Large intestine (tissue), 3 donors: Measurements from ENCODE around the gene PPP1R26. TPM values are rescaled to one million over a fixed set of nuclear protein-coding genes. Genes with fewer than 3 reads are reported as not detected.

ENCODE experiments used
- DNase-seq, 2 donors: peaks; one replicate each; pipeline versions ENCODE4 v3.0.0 to v3.0.0-alpha.2; 2013
- H3K27ac ChIP-seq: one replicate; pipeline ENCODE4 v1.5.1; 2013; ENCODE audit warnings: low read length
- H3K27me3 ChIP-seq: 2 replicates; pipeline ENCODE4 v1.6.1; 2013; ENCODE audit warnings: low read length; ENCODE audit not compliant: control insufficient read depth, insufficient read depth
- H3K36me3 ChIP-seq: 2 replicates; pipeline ENCODE4 v1.6.1; 2013; ENCODE audit warnings: low read length; ENCODE audit not compliant: control insufficient read depth, insufficient read depth
- H3K4me1 ChIP-seq: one replicate; pipeline ENCODE4 v1.6.1; 2013; ENCODE audit warnings: low read length; ENCODE audit not compliant: control insufficient read depth, insufficient read depth
- H3K4me3 ChIP-seq: one replicate; pipeline ENCODE4 v1.5.1; 2013; ENCODE audit warnings: low read length
- H3K9me3 ChIP-seq: one replicate; pipeline ENCODE4 v1.6.1; 2013; ENCODE audit warnings: mild to moderate bottlenecking, low read depth, low read length, moderate library complexity; ENCODE audit not compliant: control insufficient read depth
- WGBS: methylation state at CpG from one replicate; pipeline ENCODE4 v1.1.5; 2013; ENCODE audit warnings: low lambda C conversion rate; ENCODE audit not compliant: insufficient coverage; 5-methylcytosine and 5-hydroxymethylcytosine counted together
- polyA plus RNA-seq: library from polyadenylated mRNA; unstranded; fragments of 120-200 nt; gene quantifications from one replicate; pipeline ENCODE4 v1.2.1, GENCODE V29; 2013

PPP1R26 gene
- polyA plus RNA-seq, 1 donor: 15.3 TPM

- no peaks in the 10 kb centered on the region for H3K4me1 ChIP-seq
- DNase-seq: no peak
- no peaks in the 10 kb centered on the region for H3K27me3 ChIP-seq
- no peak overlapping the region for H3K27ac ChIP-seq
- H3K4me3 ChIP-seq: no peak overlapping the region
- WGBS: no CpG with 5 or more reads among the region's 11 CpGs
- no peaks in the 10 kb centered on the region for H3K9me3 ChIP-seq
- no peaks in the 10 kb centered on the region for H3K36me3 ChIP-seq
Observed at GRCh38 chr9:135461936-135462335, 17.6 kb upstream of the PPP1R26 start.

DNA sequence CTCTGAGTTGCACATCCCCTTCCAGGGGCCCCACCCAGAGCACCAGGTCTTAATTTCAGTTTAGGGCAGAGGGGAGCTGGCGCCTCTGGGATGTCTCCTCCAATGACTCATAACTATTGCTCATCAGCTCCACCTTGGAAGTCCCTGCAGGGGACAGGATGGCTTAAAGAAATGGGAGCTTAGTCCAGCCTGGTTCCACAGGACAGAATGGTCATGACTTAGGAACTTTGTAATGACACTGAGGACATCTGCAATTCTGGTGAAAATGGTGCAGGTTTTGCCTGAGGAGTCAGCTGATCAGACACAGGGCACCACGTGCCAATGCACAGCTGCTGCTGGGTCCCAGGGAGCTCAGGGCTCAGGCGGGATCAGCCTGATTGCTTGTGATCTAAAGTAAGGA is 16.4 kb upstream of the PPP1R26 start:
- Histone ChIP-seq H3K36me3 (no peaks in the 10 kb centered on the region), H3K27ac (no peak overlapping the region), H3K27me3 (no peaks in the 10 kb centered on the region), H3K4me1 (peaks cover 2% of the 10 kb centered on the region), H3K4me3 (no peak overlapping the region), H3K9me3 (no peaks in the 10 kb centered on the region)
- WGBS: no CpG with 5 or more reads among the region's 3 CpGs
- DNase-seq: no peak

DNA sequence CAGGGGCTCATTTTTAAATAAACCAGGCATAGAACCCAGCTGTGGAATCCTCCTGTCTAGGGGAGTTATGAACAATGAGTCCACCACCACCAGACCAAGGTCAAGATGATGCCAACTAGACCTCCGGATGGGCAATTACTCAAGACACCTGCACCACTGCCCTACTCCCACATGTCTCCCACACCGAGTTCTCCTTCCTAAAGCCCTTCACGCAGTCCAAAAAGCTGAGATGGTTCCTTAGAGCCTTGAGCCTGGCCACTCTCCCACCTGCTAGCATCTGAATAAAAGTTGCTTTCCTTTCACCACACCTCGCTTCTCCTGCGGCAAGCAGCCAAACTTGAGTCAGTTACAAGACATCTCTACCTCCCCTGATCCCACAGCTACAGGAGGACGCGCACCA is 15.4 kb upstream of the PPP1R26 start:
- no peaks in the 10 kb centered on the region for H3K36me3 ChIP-seq
- no peak overlapping the region for H3K27ac ChIP-seq
- no peaks in the 10 kb centered on the region for H3K9me3 ChIP-seq
- peaks cover 11% of the 10 kb centered on the region for H3K4me1 ChIP-seq
- no peak for DNase-seq
- H3K27me3 ChIP-seq: no peaks in the 10 kb centered on the region
- 100% methylated on average over 2 of the region's 7 CpGs for WGBS
- no peak overlapping the region for H3K4me3 ChIP-seq

DNA sequence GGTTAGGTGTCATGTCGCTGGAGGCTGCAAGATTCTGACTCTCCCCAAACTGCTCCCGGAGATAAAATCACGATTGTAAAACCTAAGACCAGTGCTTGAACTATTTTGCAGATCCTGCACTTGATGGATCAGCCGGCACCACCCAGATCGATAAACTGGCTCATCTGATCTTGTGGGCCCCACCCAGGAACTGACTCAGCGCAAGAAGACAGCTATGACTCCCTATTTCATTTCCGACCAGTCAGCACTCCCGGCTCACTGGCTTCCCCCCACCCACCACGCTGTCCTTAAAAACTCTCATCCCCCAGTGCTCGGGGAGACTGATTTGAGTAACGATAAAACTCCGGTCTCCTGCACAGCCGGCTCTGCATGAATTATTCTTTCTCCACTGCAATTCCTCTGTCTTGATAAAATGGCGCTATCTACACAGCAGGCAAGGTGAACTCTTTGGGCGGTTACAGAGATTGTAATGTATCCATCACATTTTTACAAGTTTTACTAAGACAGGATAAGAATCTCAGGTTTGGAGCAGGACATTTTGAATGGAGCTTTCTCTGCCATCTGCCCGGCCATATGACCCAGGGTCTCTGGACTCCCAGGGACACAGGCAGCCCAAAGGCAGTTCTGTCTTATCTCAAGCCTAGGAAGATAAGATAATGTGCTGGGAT is 10.6 kb upstream of the PPP1R26 start:
- no CpG with 5 or more reads among the region's 16 CpGs for WGBS
- peak overlapping the region; percentile 76 for H3K27ac ChIP-seq
- H3K27me3 ChIP-seq: no peaks in the 10 kb centered on the region
- peak in 1 of 2 donors; percentile 56 for DNase-seq
- H3K4me3 ChIP-seq: no peak overlapping the region
- H3K4me1 ChIP-seq: peaks cover 14% of the 10 kb centered on the region
- H3K36me3 ChIP-seq: peaks cover 2% of the 10 kb centered on the region
- H3K9me3 ChIP-seq: no peaks in the 10 kb centered on the region

- H3K36me3 ChIP-seq: peaks cover 2% of the 10 kb centered on the region
- H3K4me1 ChIP-seq: peaks cover 28% of the 10 kb centered on the region
- H3K9me3 ChIP-seq: no peaks in the 10 kb centered on the region
- no peak for DNase-seq
- H3K27ac ChIP-seq: no peak overlapping the region
- no peak overlapping the region for H3K4me3 ChIP-seq
- no CpG with 5 or more reads among the region's 23 CpGs for WGBS
- H3K27me3 ChIP-seq: no peaks in the 10 kb centered on the region
Observed at GRCh38 chr9:135471791-135472640, 7.6 kb upstream of the PPP1R26 start.

- peaks cover 23% of the 10 kb centered on the region for H3K4me1 ChIP-seq
- no peaks in the 10 kb centered on the region for H3K9me3 ChIP-seq
- no CpG with 5 or more reads among the region's 12 CpGs for WGBS
- no peak overlapping the region for H3K27ac ChIP-seq
- no peak overlapping the region for H3K4me3 ChIP-seq
- peaks cover 2% of the 10 kb centered on the region for H3K36me3 ChIP-seq
- H3K27me3 ChIP-seq: no peaks in the 10 kb centered on the region
- no peak for DNase-seq
Observed at GRCh38 chr9:135473972-135474543, 5.5 kb upstream of the PPP1R26 start.

DNA sequence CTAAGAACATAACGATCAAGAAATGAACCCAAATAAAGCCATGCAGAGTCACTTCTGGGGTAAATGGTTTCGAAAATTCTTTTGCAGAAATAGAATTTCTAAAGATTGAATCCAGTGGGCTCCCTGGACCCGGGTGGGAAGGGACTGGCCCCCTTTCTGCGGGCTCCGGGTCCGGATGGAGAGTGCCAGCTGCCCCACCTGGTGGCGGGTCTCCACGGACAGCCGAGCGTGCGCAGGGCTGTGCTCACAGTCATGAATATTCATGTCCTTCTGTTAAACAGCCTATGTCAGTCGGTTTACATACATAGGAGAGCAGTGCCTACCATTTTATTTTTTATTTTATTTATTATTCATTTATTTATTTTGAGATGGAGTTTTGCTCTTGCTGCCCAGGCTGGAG is 4.7 kb upstream of the PPP1R26 start:
- Histone ChIP-seq H3K36me3 (peaks cover 2% of the 10 kb centered on the region), H3K27ac (no peak overlapping the region), H3K4me1 (peaks cover 20% of the 10 kb centered on the region), H3K9me3 (no peaks in the 10 kb centered on the region), H3K27me3 (no peaks in the 10 kb centered on the region), H3K4me3 (no peak overlapping the region)
- no CpG with 5 or more reads among the region's 12 CpGs for WGBS
- no peak for DNase-seq

DNA sequence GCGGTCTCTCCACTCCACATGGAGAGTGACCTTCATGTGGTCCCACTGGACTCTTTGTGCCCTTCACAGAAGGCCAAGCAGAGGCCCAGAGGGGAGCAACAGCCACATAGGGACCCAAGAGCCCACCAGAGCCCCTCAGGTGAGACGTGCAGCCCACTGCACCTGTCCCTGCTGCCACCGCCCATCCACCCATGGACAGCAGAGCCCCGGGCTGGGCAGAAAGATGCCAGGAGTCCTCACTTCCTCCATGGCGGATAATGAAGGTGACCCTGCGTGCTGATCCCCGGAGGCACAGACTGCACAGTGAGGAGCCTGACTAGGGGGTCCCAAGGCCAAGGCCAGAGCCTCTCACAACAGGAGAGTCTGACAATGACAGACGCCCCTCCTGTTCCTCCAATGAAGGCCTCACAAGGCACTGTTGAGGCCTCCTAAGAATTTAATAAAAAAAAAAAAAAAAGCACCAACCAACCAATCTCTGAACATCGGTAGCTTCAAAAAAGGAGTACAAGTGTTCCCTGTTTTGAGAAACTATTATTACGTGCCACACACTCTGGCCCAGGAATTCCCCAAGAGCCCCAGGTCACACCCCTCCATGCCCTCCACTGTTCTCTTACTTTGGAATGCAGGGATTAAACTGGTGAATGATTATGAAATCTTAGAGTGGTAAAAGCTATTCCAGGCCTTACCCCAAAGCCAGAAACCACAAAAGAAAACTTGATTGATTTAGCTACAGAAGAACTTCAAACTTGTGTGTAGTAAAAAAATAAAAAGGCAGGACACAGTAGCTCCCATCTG is 2.8 kb upstream of the PPP1R26 start:
- H3K27ac ChIP-seq: peak overlapping the region; percentile 51
- no peaks in the 10 kb centered on the region for H3K9me3 ChIP-seq
- DNase-seq: peak in 1 of 2 donors; percentile 45
- WGBS: no CpG with 5 or more reads among the region's 10 CpGs
- no peaks in the 10 kb centered on the region for H3K36me3 ChIP-seq
- H3K27me3 ChIP-seq: no peaks in the 10 kb centered on the region
- peaks cover 20% of the 10 kb centered on the region for H3K4me1 ChIP-seq
- H3K4me3 ChIP-seq: no peak overlapping the region

GRCh38 chr9:135478191-135478590 is 1.4 kb upstream of the PPP1R26 start:
- H3K9me3 ChIP-seq: no peaks in the 10 kb centered on the region
- H3K4me1 ChIP-seq: peaks cover 20% of the 10 kb centered on the region
- DNase-seq: no peak
- no peak overlapping the region for H3K4me3 ChIP-seq
- no CpG with 5 or more reads among the region's 10 CpGs for WGBS
- H3K27me3 ChIP-seq: no peaks in the 10 kb centered on the region
- no peak overlapping the region for H3K27ac ChIP-seq
- peaks cover 2% of the 10 kb centered on the region for H3K36me3 ChIP-seq
